ENCODE data around the gene CYP3A4.
"Not testable (repeated sequence)": the region's sequence is repeated elsewhere in the genome, so short reads cannot be mapped to it uniquely, and the experiment has no call there.

The CYP3A4 gene

DNA sequence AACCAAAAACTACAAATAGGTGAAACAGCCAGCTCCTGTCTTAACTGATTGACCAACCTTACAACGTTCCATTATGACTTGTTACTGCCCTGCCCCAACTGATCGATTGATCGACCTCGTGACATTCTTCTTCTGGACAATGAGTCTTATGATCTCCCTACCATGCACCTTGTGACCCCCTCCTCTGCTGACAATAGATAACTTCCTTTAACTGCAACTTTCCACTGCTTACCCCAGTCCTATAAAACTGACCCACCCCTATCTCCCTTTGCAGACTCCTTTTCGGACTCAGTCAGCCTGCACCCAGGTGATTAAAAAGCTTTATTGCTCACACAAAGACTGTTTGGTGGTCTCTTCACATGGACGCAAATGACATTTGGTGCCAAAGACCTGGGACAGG, 60.8 kb downstream of the CYP3A4 start:
- not testable (repeated sequence) for DNase-seq (ENCODE audit: low read depth in 2 of 2)

DNA sequence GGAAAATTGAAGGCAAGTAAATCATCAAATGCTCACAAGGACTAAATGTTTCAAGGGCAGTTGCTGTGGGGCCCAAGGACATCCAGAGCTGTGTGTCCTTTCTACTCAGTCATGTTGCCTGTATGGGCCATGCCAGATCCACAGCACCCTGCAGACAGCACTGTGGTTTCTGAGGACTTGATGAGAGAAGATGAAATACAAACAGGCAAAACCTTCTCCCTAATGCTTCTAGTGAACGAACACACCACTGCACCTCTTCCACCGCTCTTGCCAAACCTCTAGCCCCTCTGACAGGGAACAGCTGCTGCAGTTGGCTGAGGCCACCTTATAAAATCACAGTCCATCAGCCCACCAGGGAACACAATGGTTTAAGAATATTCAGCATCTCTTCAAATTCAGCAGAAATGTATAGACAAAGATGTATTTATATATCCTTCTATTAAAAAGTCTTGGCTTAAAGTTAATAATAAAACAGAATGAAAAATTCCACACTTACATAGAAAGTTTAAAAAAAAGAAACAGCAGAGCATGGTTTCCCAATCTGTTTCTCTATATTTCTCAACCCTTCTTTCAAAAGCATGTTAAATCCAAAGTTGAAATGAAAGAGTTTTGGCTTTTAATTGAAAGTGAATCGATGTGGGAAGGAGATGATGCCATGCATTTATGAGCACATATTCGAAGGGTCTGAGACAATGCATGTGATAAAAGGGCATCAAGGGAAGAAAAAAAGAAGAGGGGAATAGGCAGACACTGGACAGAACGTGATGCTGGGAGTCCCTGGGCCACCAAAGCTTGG, 63.0 kb downstream of the CYP3A4 start:
- DNase-seq (ENCODE audit: low read depth in 2 of 2), result no peak

DNA sequence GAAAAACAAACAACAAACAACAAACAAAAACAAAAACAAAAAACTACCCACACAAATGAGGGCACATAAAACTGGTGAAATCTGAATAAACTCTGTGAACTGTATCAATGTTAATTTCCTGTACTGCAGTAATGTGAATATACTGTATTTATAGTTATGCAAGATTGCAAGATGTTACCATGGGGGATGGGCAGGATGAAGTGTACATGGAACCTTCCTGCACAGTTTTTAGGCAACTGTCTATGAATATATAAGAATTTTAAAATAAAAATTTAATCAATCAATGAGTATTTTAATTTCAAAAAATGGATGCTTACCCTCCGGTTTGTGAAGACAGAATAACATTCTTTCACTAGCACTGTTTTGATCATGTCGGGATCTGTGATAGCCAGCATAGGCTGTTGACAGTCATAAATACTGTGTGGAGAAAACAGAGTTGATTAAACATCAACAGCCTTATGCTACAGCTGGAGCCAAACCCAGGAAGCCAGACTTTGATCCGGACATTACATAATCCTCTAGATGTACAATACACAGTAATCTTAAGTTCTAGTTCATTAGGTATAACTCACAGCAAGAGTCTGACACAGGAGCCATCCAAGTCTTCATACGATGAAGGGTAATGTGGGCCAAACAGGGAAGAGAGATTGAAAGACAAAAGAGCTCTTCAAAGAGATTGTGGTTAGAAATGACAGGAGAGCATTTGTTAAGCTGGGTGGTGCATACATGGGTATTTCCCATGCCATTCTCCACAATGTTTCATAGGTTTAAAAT, 63.8 kb downstream of the CYP3A4 start:
- no peak for DNase-seq (ENCODE audit: low read depth in 2 of 2)

DNA sequence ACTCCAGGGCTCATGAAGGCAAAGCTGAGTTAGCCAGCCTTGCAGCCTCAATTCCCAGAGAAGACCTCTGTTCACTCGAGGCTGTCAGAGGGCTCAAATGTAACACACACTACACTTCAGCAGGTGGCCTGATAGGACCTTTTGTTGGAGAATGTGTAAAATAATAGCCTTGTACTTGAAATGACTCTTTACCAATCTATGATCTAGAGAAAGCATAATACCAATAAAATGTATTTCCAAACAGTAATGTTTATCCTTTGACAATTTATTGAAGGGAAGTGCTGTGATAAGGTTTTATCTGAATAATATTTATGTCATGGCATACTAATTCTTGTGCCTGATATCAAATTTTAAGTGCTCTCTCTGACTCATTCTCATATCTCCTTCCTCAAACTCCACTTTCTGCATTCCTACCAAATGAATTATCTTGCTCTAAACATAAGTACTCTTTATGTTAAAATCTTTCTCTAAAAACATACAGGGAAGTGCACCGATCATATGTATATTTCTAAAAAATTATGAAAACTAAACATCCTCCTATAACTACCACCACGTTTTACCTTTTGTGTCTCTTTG, 69.9 kb downstream of the CYP3A4 start:
- DNase-seq (ENCODE audit: low read depth in 2 of 2), result no peak

DNA sequence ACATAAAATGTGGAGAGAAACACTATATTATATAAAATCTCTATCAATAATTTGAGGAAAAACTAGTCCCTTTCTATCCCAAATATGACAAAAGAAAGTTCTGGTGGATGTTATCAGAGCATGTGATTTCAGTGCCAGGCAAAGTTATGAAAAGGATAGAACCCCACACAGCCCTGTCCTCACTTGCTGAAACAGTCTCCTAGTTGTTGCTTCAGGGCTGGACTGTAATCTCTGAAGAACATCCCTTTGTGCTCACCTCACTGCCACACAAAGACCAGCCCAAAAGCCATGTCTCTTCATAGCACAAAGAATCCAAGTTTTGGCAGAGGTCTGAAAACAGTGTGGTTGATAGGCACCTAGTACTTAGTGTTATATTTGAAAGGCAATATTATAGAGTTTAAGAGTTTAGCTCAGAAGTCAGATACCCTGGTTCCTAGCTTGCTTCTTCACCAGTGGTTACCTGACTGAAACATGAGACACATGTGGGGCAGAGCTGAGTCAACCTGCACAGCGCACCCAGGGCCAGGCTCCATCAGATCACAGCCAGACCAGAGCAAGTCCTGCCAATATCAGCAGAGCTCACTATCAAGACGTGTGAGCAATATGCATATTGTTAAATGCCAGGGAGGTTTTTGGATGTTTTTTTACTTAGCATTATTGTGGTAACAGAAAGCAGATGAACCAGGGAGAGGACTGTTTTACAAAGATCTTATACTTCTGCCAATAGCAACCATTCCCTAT, 74.0 kb downstream of the CYP3A4 start:
- no peak for DNase-seq (ENCODE audit: low read depth in 2 of 2)

DNA sequence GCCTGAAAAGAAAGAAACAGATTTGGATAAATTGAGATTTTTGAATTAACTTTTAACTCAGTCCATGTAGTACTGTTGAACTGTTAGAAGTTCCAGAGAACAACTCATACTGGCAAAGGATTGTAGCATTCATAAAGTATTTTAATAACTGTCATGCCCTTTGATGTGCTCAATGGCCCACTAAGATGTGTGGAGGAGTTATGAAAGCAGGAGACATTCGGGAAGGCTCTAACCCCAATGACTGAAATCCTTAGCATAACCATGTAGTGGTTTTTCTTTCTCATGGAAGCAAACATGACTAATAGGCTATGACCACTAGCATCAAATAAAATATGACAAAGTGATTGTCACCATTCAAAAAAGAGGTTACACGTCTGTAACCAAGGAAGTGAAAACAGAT, 74.7 kb downstream of the CYP3A4 start:
- no peak for DNase-seq (ENCODE audit: low read depth in 2 of 2)

DNA sequence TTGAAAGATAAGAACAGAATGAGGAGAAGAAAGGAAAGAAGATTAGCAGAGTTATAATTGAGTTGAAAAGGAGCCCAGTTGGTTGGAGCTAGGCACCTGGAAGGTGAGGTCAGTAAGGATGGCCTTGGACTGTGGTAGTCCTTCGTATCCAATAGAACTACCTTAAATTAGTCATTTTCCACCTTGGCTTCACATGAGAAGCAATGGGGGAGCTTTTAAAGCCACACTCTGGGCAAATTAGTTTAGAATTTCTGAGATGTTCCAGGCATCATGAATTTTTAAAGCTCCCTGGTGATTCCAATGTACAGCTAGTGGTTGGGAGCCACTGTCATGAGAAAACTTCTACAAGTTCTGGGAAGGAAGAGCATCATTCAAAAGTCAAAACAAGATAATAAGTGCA, 76.9 kb downstream of the CYP3A4 start:
- DNase-seq (ENCODE audit: low read depth in 2 of 2), result no peak
